ENCODE data around the gene EML6. TPM values are rescaled to one million over a fixed set of nuclear protein-coding genes. Genes with fewer than 3 reads are reported as not detected.

Gene EML6
- polyA plus RNA-seq, 1 donor (not counting 4 experiments of a cell fraction or from before 2014, with no cell fraction given), result 0.96 TPM

DNA sequence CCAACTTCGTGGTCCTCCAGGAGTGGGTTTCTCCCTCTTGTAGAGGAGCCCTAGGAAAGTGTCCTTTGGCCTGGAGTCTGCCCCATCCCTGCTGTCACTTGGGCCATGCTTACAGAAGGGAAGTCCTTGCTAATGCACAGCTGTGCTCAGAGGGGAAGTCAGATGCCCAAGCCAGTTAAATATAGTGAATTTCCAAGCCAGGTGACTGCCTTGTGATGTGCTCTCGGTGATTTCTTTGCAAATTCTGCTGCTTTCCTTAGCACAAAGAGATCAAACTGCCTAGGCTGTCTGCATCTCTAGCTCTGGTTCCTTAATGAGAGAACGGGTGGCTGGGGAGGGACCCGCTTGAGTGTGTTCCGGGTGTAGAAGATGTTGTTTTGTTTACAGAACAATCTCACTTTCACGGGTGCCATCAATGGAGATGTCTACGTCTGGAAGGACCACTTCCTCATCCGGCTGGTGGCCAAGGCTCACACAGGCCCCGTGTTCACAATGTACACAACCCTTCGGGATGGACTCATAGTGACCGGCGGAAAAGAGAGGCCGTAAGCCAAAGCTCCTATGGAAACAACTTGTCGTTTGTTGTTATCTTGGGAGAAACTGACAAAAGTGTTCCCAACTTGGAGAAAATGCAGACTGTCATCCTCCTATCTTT, 235.4 kb downstream of the EML6 start:
- Histone ChIP-seq H3K4me1 (ENCODE audit: control insufficient read depth, extremely low read depth, insufficient read depth, low read length) (no peaks in the 10 kb centered on the region), H3K4me3 (ENCODE audit: control insufficient read depth in 2 of 3, extremely low read depth in 1 of 3, insufficient read depth in 2 of 3, low read depth in 1 of 3, low read length in 3 of 3) (no peak overlapping the region), H3K4me2 (ENCODE audit: control insufficient read depth, extremely low read depth, insufficient read depth, low read depth, low read length) (no peak overlapping the region), H3K36me3 (ENCODE audit: control insufficient read depth in 2 of 2, extremely low read depth in 1 of 2, insufficient read depth in 2 of 2, low read length in 2 of 2) (no peaks in the 10 kb centered on the region), H3K27ac (ENCODE audit: control insufficient read depth, insufficient read depth, low read length) (no peak overlapping the region), H3K9me1 (ENCODE audit: control insufficient read depth, extremely low read depth, insufficient read depth, low read length) (no peaks in the 10 kb centered on the region), H3K9me3 (ENCODE audit: control insufficient read depth, low read depth, low read length) (no peaks in the 10 kb centered on the region), H3K27me3 (ENCODE audit: control insufficient read depth, extremely low read depth, insufficient read depth, low read length) (no peaks in the 10 kb centered on the region), H3K9ac (ENCODE audit: control insufficient read depth, extremely low read depth, insufficient read depth, low read length) (no peak overlapping the region), H4K20me1 (ENCODE audit: control insufficient read depth, extremely low read depth, insufficient read depth, low read length) (no peaks in the 10 kb centered on the region), H2AFZ (ENCODE audit: control insufficient read depth, low read length) (no peak overlapping the region), H3K79me2 (ENCODE audit: control insufficient read depth, insufficient read depth, low read length) (no peaks in the 10 kb centered on the region)
- dilution Hi-C loops (cut with MboI; ENCODE audit: extremely low pct_ligation_motif_present, low sequenced_read_pairs), result no loop called here
- FAIRE-seq (no peak), DNase-seq (ENCODE audit: low read depth, low spot score) (no peak)
- TF ChIP-seq, protein P1, sequence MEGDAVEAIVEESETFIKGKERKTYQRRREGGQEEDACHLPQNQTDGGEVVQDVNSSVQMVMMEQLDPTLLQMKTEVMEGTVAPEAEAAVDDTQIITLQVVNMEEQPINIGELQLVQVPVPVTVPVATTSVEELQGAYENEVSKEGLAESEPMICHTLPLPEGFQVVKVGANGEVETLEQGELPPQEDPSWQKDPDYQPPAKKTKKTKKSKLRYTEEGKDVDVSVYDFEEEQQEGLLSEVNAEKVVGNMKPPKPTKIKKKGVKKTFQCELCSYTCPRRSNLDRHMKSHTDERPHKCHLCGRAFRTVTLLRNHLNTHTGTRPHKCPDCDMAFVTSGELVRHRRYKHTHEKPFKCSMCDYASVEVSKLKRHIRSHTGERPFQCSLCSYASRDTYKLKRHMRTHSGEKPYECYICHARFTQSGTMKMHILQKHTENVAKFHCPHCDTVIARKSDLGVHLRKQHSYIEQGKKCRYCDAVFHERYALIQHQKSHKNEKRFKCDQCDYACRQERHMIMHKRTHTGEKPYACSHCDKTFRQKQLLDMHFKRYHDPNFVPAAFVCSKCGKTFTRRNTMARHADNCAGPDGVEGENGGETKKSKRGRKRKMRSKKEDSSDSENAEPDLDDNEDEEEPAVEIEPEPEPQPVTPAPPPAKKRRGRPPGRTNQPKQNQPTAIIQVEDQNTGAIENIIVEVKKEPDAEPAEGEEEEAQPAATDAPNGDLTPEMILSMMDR (optimal IDR thresholded peaks at IDR 0.05 in 1 of 3, IDR thresholded peaks at IDR 0.05 in 1 of 3, conservative IDR thresholded peaks at IDR 0.05 in 1 of 3; ENCODE audit: extremely low read depth in 1 of 3, insufficient read depth in 2 of 3, low read length in 3 of 3), result no peak
- TF ChIP-seq EZH2 (IDR thresholded peaks at IDR 0.05; ENCODE audit: low read length), result no peak

DNA sequence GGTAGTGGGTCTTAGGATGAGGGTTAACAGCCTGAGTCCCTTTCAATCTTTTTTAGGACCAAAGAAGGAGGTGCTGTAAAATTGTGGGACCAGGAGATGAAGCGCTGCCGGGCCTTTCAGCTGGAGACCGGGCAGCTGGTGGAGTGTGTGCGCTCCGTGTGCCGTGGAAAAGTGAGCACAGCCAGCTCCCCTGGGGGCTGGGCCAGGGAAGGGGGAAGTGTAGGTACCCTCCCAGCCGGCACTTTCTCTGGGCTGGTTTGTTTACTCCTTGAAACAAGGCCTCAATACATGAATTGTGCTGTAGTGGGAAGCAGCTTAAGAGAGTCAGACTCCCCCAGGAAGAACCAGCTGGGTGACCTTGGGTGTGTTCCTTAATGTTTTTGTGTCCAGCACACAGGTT, 236.7 kb downstream of the EML6 start:
- Histone ChIP-seq H3K9ac (ENCODE audit: control insufficient read depth, extremely low read depth, insufficient read depth, low read length) (no peak overlapping the region), H3K36me3 (ENCODE audit: control insufficient read depth in 2 of 2, extremely low read depth in 1 of 2, insufficient read depth in 2 of 2, low read length in 2 of 2) (no peaks in the 10 kb centered on the region), H3K9me1 (ENCODE audit: control insufficient read depth, extremely low read depth, insufficient read depth, low read length) (no peaks in the 10 kb centered on the region), H3K79me2 (ENCODE audit: control insufficient read depth, insufficient read depth, low read length) (no peaks in the 10 kb centered on the region), H3K4me1 (ENCODE audit: control insufficient read depth, extremely low read depth, insufficient read depth, low read length) (no peaks in the 10 kb centered on the region), H4K20me1 (ENCODE audit: control insufficient read depth, extremely low read depth, insufficient read depth, low read length) (no peaks in the 10 kb centered on the region), H3K27ac (ENCODE audit: control insufficient read depth, insufficient read depth, low read length) (no peak overlapping the region), H3K9me3 (ENCODE audit: control insufficient read depth, low read depth, low read length) (no peaks in the 10 kb centered on the region), H3K27me3 (ENCODE audit: control insufficient read depth, extremely low read depth, insufficient read depth, low read length) (no peaks in the 10 kb centered on the region), H3K4me2 (ENCODE audit: control insufficient read depth, extremely low read depth, insufficient read depth, low read depth, low read length) (no peak overlapping the region), H2AFZ (ENCODE audit: control insufficient read depth, low read length) (no peak overlapping the region), H3K4me3 (ENCODE audit: control insufficient read depth in 2 of 3, extremely low read depth in 1 of 3, insufficient read depth in 2 of 3, low read depth in 1 of 3, low read length in 3 of 3) (no peak overlapping the region)
- DNase-seq (ENCODE audit: low read depth, low spot score) (no peak), FAIRE-seq (no peak)
- no peak for TF ChIP-seq EZH2 (IDR thresholded peaks at IDR 0.05; ENCODE audit: low read length)
- TF ChIP-seq, protein P1 (optimal IDR thresholded peaks at IDR 0.05 in 1 of 3, IDR thresholded peaks at IDR 0.05 in 1 of 3, conservative IDR thresholded peaks at IDR 0.05 in 1 of 3; ENCODE audit: extremely low read depth in 1 of 3, insufficient read depth in 2 of 3, low read length in 3 of 3), result no peak
- dilution Hi-C loops (cut with MboI; ENCODE audit: extremely low pct_ligation_motif_present, low sequenced_read_pairs), result no loop called here

Data from keratinocyte (primary cell).